HG03139 (cell line): ENCODE results near the gene RASL10B.
"Not testable (repeated sequence)": the region's sequence is repeated elsewhere in the genome, so short reads cannot be mapped to it uniquely, and the experiment has no call there.

ENCODE experiments used
- ATAC-seq: cut with Tn5 transposase; IDR thresholded peaks from one replicate; pipeline ENCODE4 v1.9.1; 2021; ENCODE audit not compliant: unreplicated experiment

Gene RASL10B

GRCh38 chr17:35731239-35731916 lies at the start of gene RASL10B:
Gene RASL10B, plus strand, starts transcription at chr17:35731639. Its CDS starts 3,546 bp downstream, at chr17:35735185.
- ATAC-seq: no peak

- ATAC-seq: no peak
Observed at GRCh38 chr17:35683591-35683990, 47.8 kb upstream of the RASL10B start.

- ATAC-seq: no peak
Observed at GRCh38 chr17:35684055-35684802, 47.2 kb upstream of the RASL10B start.

GRCh38 chr17:35692512-35693210 lies 38.8 kb upstream of the RASL10B start:
- no peak for ATAC-seq

GRCh38 chr17:35693662-35694061 lies 37.8 kb upstream of the RASL10B start:
- no peak for ATAC-seq

- ATAC-seq: no peak
Observed at GRCh38 chr17:35694906-35695305, 36.5 kb upstream of the RASL10B start.

- no peak for ATAC-seq
Observed at GRCh38 chr17:35695613-35696012, 35.8 kb upstream of the RASL10B start.

GRCh38 chr17:35698800-35699199 lies 32.6 kb upstream of the RASL10B start:
- ATAC-seq: no peak

- ATAC-seq: no peak
Observed at GRCh38 chr17:35700150-35700549, 31.3 kb upstream of the RASL10B start.

- ATAC-seq: no peak
Observed at GRCh38 chr17:35701491-35701890, 29.9 kb upstream of the RASL10B start.

- ATAC-seq: not testable (repeated sequence)
Observed at GRCh38 chr17:35703308-35703707, 28.1 kb upstream of the RASL10B start.

- ATAC-seq: no peak
Observed at GRCh38 chr17:35705230-35705629, 26.2 kb upstream of the RASL10B start.

GRCh38 chr17:35705705-35706104 lies 25.7 kb upstream of the RASL10B start:
- no peak for ATAC-seq

GRCh38 chr17:35708149-35708548 lies 23.3 kb upstream of the RASL10B start:
- no peak for ATAC-seq

- ATAC-seq: no peak
Observed at GRCh38 chr17:35708951-35709350, 22.5 kb upstream of the RASL10B start.

GRCh38 chr17:35709874-35710273 lies 21.6 kb upstream of the RASL10B start:
- ATAC-seq: no peak

- no peak for ATAC-seq
Observed at GRCh38 chr17:35710950-35711349, 20.5 kb upstream of the RASL10B start.

GRCh38 chr17:35713069-35713728 lies 18.2 kb upstream of the RASL10B start:
- no peak for ATAC-seq

GRCh38 chr17:35714988-35715387 lies 16.5 kb upstream of the RASL10B start:
- ATAC-seq: no peak

- no peak for ATAC-seq
Observed at GRCh38 chr17:35715416-35715815, 16.0 kb upstream of the RASL10B start.

- no peak for ATAC-seq
Observed at GRCh38 chr17:35716173-35716572, 15.3 kb upstream of the RASL10B start.
